GM18511 (cell line): ENCODE results near the gene TENT5A.

Experiments used
- ATAC-seq: cut with Tn5 transposase; IDR thresholded peaks from one replicate; pipeline ENCODE4 v1.9.1; 2021; ENCODE audit warnings: mild to moderate bottlenecking, moderate library complexity; ENCODE audit not compliant: unreplicated experiment

TENT5A gene

DNA sequence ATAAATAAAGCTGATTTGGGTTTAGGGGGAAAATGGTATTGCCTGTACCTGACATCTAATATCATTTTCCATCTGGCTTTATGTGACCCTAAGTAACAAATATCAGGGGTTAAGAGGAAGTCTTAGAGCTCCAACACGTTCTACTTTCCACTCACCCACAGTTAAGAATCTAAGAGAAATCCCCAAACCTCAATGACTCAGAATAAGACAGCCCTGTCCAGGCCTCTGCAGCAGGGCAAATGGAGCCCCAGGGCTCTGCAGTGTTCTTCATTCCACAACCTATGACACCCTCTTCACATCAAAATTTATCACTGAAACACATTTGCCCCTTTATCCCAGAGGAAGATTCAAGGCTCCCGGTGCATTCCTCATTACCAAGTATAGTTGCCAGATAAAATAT, 20.3 kb upstream of the TENT5A start:
- ATAC-seq = peak; percentile 98

GRCh38 chr6:81771097-81771496, 18.6 kb upstream of the TENT5A start:
- ATAC-seq = no peak

DNA sequence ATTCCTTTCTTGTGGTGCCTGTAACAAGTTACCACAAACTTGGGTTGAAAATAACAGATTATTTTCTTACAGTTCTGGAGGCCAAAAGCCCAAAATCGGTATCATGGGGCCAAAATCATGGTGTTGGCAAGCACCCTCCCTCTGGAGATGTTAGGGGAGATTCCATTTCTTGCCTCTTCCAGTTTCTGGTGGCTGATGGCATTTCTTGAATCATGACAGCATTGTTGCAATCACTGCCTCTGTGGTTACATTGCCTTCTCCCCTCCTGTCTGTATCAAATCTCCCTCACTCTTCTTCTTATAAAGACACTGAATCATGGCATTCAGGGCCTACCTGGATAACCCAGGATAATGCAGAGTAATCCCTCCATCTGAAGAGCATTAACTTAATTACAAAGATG, 17.9 kb upstream of the TENT5A start:
- ATAC-seq = no peak

- ATAC-seq = no peak
Measured at GRCh38 chr6:81769824-81770223, 17.3 kb upstream of the TENT5A start.

GRCh38 chr6:81768150-81768942, 15.9 kb upstream of the TENT5A start:
- ATAC-seq = no peak

DNA sequence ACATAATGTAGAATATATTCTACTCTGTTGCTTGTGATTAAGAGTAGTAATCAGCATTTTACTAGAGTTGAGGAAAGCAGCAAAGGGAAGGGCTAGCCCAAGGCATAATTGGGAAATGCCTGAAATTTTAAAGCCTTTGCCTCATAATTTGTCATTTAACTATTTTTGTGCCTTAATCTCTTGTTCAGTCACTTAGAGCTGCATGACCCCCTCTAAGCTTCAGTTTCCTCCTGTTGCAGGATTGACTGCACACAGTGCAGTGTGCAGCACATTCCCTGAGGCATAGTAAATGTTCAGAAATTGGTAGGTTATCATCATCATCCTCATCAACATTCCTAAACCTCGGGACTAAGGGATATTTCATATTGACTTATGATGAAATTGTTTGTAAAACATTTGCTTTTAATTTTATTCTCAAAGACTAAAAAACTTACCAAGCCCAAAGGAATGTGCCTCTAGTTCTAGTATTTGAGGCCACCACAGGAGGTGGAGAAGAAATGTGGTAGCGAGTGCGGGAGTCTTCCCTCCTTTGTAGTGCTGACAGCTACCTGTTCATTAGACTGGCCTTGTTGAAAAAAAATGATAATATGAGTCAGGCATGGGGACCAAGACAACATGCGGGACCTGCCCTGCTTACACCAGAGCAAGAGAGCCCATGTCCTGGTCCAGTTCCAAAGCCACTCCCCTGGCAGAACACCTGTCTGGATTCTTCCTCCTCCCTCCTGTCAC, 14.8 kb upstream of the TENT5A start:
- peak; percentile 7 for ATAC-seq

DNA sequence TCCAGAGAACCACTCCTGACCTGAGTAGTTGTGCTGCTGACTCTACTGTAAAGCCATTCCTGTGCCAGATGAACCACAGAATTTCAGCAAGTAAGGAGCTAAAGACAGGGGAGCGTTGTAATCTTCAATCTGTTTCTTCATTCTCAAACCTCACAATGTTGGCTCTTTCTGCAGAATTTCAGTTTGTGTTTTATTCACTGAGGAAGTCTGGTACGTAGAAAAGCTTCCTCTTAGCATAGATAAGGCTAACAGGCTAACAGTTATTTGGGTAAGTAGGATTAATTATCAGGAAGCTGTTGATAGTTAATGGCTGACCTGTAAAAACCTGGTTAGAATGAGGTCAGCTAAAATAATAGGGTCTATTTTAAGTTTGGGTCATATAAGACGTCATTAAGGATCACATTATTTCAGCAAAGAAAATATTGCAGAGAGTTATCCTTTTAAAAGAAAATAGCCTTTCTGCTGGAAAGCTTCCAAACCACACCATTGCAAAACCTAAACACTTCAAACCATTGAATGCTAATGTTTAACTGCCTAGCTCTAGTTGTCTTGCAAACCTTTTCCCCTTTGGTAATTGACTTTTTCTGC, 14.1 kb upstream of the TENT5A start:
- ATAC-seq = peak; percentile 74

GRCh38 chr6:81764531-81764930, 12.1 kb upstream of the TENT5A start:
- no peak for ATAC-seq

DNA sequence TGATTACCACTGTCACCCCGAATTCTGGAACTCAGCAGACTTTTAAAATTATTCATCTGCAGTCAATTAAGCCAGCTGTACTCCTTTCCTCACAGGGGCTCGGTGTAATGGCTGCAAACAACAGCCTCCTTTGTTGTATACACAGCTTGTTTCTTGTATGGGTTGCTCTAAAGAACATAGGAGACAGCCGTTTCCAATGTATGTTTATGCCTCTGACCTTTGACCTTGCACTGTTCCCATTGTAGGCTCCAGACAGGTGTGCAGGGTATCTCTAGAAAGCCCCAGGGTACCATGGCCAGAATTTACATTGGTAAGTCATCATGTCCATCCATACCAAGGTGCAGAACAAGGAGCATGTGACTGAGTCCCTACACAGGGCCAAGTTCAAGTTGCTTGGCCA, 11.5 kb upstream of the TENT5A start:
- no peak for ATAC-seq

- no peak for ATAC-seq
Measured at GRCh38 chr6:81763051-81763450, 10.6 kb upstream of the TENT5A start.

DNA sequence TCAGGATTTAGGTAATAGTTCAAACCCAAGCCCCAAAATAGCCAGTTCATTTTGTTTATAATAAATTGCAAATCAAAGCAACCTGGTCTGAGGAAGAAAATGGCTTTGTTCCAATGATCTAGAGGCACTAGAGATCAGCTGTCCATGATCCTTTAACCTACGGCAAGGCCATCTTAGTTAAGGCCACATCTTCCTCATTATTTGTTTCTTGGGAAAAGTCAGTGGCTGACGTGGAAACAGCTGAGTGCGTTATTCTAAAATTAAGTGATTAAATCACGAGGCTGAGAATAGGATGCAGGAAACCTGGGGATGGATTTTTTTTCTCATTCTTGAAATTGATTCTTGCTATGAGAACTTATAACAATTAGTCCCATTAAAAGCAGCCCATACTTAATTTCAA, 10.1 kb upstream of the TENT5A start:
- ATAC-seq = no peak

- ATAC-seq = no peak
Measured at GRCh38 chr6:81762132-81762531, 9.7 kb upstream of the TENT5A start.

- ATAC-seq = no peak
Measured at GRCh38 chr6:81761197-81761596, 8.7 kb upstream of the TENT5A start.

GRCh38 chr6:81759782-81760181, 7.3 kb upstream of the TENT5A start:
- peak; percentile 62 for ATAC-seq

GRCh38 chr6:81758221-81758620, 5.7 kb upstream of the TENT5A start:
- ATAC-seq = no peak

DNA sequence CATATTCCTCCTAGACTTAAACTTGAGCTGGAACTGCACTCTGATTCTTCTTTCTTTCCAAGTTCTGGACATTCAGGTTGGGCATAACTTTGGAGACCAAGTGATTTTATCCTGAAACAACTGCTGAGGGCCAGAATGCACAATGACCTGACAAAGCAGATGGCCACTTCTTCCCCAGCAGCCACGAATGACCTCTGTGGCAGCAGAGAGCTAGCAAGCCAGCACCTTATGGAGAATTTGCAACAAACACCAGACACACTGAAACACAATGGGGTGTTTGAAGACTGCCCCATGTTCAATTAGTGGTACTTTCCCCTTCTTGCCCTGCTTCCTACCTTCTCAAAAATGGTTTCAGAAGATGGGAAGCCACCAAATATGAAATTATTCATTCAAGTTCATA, 4.2 kb upstream of the TENT5A start:
- ATAC-seq = no peak

DNA sequence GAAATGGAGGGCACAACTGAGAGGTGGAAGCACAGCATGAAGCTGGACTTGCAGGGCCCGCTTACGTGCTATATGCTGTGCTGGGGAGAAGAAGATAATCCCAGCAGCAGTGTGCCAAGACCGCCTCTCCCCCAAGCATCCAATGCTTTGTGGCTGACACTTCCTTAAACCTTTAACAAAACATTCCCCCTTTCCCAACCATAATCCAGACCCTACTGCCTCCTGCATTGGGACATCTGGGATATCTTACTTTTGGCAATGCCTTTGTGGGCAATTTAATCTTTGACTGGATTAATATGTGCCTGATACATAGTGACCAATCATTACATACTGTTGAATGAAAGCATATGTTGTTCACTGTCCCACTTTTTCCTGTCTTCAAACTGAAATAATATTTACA, 3.1 kb upstream of the TENT5A start:
- no peak for ATAC-seq

- ATAC-seq = no peak
Measured at GRCh38 chr6:81754906-81755305, 2.4 kb upstream of the TENT5A start.

DNA sequence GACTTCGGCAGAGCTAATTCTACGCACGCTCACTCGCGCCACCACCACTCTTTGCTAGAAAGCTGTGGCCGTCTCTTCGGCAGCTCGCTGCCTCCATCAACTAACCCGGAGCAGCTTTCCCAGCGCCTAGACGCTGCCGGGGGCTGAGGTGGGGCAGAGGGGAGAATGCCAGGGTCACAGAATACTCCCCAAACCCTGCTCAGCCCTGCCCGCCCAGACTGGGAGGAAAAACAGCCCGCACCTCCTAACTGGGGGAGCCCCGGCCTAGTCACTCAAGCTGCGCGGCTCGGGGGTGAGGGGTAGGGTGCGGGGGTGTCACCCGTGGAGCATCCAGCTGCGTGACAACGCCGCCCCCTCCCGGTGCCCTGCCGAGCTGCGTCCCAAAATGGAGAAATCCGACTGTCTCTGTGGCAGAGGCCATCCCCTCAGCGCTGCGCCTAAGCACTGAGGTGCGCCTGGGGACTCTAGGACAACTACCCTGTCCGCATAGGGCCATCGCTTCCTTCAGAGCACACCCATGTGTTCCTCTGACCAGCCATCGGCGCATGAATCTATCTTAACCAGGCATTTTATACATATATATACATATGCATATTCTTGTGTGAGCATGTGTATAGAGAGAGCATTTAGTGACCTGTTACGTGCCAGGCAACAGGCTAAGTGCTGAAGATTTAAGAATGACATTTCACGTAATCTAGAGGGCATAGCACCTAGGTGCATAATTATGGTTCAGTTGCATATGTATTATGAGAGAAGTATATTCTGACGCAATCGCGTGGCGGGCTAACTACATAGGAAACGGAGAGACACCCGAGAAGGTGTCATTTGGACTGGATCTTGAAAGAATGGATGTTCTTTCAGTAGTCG, 1.5 kb upstream of the TENT5A start:
- ATAC-seq = peak; percentile 43

DNA sequence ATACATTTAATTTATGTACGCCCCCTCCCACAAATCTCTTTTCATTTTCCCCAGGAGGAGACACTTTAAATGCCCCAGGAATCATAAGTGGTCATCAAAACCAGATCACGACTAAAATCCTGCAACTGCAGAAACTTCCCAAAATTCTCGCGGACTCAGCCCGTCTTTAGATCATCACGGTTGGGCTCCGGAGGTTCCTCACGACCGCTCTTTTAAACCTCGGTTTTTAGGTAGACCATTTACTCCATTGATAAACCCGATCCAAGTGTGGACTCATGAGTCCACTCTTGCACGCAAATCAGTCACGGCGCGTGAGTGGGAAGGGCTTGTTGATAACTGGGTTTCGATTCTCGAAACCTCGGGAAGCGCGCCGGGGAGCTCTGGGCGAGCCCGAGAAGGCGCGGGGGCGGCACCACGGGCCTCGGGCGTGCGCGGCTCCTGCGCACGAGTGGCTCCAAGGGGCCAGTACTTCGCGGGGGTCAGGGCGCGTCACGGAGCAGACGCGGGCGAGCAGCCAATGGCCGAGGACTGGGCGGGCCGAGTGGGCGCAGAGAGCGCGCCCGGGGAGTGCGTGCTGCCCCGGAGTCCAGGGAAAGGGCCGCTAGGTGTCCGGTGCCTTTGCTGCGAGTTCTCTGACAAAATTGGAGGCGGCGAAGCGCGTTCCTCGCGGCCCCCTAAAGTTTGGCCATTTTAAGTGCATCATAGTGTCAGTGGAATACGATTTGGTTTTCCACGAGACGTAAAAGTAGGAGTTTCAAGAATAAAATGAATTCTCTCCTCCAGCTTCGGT, 635 bp upstream of the TENT5A start:
- peak; percentile 55 for ATAC-seq
